HL-60 (cell line): Measurements from ENCODE around the gene NOTCH2.

Experiments
- DNase-seq, 2 experiments: peaks; one replicate each; pipeline ENCODE4 v3.0.0-alpha.2; 2010 to 2020; ENCODE audit warnings: low read depth in 1 of 2, low spot score in 1 of 2
- H3K27ac ChIP-seq: fragments of 250-450 bp; sonication (Bioruptor Pico); replicated peaks from 2 replicates; pipeline ENCODE4 v1.5.1; 2020; ENCODE audit warnings: mild to moderate bottlenecking, moderate library complexity
- H3K27me3 ChIP-seq: fragments of 250-450 bp; sonication (Bioruptor Pico); 2 replicates; pipeline ENCODE4 v1.5.1; 2021; ENCODE audit warnings: mild to moderate bottlenecking, moderate library complexity; ENCODE audit not compliant: insufficient read depth, poor library complexity, severe bottlenecking
- H3K4me3 ChIP-seq: replicated peaks from 2 replicates; pipeline ENCODE4 v1.5.1; 2011; ENCODE audit warnings: mild to moderate bottlenecking, control low read depth, low read length; ENCODE audit not compliant: insufficient read depth
- CTCF ChIP-seq: IDR thresholded peaks from one replicate; pipeline ENCODE4 v1.5.1; 2011; ENCODE audit warnings: low read length, control low read depth, inconsistent platforms; ENCODE audit not compliant: insufficient read depth
- GABPA ChIP-seq: IDR thresholded peaks from 2 replicates; pipeline ENCODE4 v1.6.1; 2012; ENCODE audit warnings: low read depth
- POLR2AphosphoS5 ChIP-seq: IDR thresholded peaks from 2 replicates; pipeline ENCODE4 v1.6.1; 2012; ENCODE audit warnings: low read depth
- SPI1 ChIP-seq: IDR thresholded peaks from 2 replicates; pipeline ENCODE4 v1.6.1; 2012; ENCODE audit warnings: low read depth, mild to moderate bottlenecking, borderline replicate concordance
- TF ChIP-seq, protein P1 (sequence below): IDR thresholded peaks from 2 replicates; pipeline ENCODE4 v1.6.1; 2012; ENCODE audit warnings: low read depth; ENCODE audit not compliant: insufficient replicate concordance

NOTCH2 gene

GRCh38 chr1:119968068-119968492 is 101.4 kb downstream of the NOTCH2 start:
- H3K27me3 ChIP-seq = no peaks in the 10 kb centered on the region
- DNase-seq = peak; percentile 43 to 73
- H3K4me3 ChIP-seq = no peak overlapping the region
- TF ChIP-seq POLR2AphosphoS5 (no peak), CTCF (peak; percentile 88), SPI1 (no peak)
- TF ChIP-seq, protein P1, sequence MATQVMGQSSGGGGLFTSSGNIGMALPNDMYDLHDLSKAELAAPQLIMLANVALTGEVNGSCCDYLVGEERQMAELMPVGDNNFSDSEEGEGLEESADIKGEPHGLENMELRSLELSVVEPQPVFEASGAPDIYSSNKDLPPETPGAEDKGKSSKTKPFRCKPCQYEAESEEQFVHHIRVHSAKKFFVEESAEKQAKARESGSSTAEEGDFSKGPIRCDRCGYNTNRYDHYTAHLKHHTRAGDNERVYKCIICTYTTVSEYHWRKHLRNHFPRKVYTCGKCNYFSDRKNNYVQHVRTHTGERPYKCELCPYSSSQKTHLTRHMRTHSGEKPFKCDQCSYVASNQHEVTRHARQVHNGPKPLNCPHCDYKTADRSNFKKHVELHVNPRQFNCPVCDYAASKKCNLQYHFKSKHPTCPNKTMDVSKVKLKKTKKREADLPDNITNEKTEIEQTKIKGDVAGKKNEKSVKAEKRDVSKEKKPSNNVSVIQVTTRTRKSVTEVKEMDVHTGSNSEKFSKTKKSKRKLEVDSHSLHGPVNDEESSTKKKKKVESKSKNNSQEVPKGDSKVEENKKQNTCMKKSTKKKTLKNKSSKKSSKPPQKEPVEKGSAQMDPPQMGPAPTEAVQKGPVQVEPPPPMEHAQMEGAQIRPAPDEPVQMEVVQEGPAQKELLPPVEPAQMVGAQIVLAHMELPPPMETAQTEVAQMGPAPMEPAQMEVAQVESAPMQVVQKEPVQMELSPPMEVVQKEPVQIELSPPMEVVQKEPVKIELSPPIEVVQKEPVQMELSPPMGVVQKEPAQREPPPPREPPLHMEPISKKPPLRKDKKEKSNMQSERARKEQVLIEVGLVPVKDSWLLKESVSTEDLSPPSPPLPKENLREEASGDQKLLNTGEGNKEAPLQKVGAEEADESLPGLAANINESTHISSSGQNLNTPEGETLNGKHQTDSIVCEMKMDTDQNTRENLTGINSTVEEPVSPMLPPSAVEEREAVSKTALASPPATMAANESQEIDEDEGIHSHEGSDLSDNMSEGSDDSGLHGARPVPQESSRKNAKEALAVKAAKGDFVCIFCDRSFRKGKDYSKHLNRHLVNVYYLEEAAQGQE = no peak
- H3K27ac ChIP-seq = no peak overlapping the region

DNA sequence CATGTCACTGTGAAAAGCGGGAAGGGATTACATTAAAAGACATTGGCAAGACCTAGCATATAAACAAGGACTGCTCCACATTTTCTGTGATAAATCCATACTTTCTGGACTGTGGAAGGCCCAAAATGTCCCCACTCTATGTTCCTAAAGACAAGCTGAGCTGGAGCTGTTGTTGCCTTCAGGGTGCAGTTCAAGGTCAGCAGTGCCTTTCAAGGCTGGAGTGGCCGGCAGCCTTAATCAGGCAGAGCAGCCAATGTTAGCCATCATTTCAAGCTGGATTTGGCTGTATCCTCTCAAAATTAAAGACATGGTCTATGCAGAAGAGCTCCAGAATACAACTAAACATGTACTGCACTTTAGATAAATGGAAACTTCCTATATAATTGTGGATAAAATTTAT is 102.8 kb downstream of the NOTCH2 start:
- no peak for DNase-seq
- no peaks in the 10 kb centered on the region for H3K27me3 ChIP-seq
- TF ChIP-seq SPI1 (no peak), GABPA (no peak), POLR2AphosphoS5 (no peak), CTCF (no peak)
- TF ChIP-seq, protein P1 = no peak
- H3K27ac ChIP-seq = no peak overlapping the region
- H3K4me3 ChIP-seq = no peak overlapping the region

DNA sequence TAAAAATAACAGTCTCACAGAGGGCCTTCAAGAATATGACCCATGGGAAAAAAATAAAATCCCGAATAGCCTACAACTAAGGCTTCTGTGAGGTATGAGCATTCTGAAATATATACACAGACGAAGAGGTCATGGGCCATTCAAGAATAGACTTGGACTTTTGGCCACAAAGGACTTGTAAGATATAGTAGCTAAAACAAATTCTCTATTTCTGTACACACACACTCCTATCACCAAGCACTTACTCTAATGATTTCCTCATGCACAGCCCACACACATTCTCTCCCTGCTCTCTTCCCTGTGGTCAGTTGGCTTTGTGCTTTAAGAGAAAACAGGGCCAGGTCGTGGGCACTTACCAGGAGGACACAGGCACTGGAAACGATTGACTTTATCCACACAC is 103.4 kb downstream of the NOTCH2 start:
- H3K27me3 ChIP-seq = no peaks in the 10 kb centered on the region
- no peak overlapping the region for H3K27ac ChIP-seq
- TF ChIP-seq, protein P1 = no peak
- TF ChIP-seq CTCF (no peak), GABPA (no peak), SPI1 (no peak), POLR2AphosphoS5 (no peak)
- H3K4me3 ChIP-seq = no peak overlapping the region
- DNase-seq = no peak
